ENCODE measurements around the gene CRYBG1.

Gene CRYBG1

DNA sequence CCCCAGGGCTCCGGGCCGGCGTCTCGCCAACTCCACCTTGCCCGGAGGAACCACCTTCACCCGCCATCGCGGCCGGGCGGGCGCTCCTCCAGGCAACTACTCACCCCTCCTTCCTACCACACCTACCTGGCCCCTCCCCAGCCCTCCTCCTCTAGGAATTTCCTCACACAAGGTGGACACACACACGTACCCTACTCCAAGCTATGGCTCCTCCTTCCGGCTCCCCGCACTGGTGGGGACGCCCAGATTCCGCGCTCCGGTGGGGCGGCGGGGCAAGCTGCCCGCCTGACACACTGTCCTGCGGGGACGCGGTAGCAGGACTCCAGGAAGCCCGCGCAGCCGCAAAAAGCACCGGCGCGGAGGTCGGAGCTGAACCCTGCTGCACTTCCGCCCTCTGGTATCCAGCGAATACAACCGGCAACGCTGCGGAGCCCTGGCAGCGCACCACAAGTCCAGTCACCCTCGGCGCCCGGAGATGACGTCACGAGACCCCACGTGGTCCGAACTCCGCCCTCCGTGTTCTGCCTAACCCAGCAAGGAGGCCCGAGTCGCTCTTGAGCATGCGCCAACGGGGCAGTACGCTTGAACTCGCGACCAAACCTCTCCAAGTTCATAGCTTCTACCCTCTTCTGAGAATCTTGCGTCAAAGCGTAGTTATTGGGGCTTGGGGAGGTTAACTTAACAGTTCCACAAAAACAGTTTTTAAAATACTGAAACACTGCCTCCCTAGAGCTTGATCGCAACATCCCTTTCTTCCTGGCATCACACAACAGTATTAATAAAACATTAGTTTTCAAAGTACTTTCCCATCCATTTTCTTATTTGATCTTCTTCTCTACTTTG, 35.0 kb upstream of the CRYBG1 start, which contains the start of gene ATG5:
TSS of gene ATG5 (minus strand) at position 425 of the 843 bp plus-strand sequence. CDS start 9,552 bp downstream, outside the sequence.
- FAIRE-seq (peak; percentile 100), DNase-seq (ENCODE audit: insufficient read length, low spot score) (peak; percentile 96)
- peak; percentile 47; the same call in 1 of the 2 replicates for TF ChIP-seq TAF1 (IDR thresholded peaks at IDR 0.05; ENCODE audit: low read depth, low read length)
- TF ChIP-seq POLR2AphosphoS5 (IDR thresholded peaks at IDR 0.05; ENCODE audit: low read depth, low read length), result peak; percentile 79; the same call in 1 of the 2 replicates
- TF ChIP-seq PAX5 (IDR thresholded peaks at IDR 0.05; ENCODE audit: insufficient read depth, low read length, severe bottlenecking), result peak; percentile 46
- TF ChIP-seq POU2F2 (IDR thresholded peaks at IDR 0.05; ENCODE audit: low read depth, low read length), result peak; percentile 34; the same call in 1 of the 2 replicates
- peak; percentile 89 for TF ChIP-seq POLR2A (IDR thresholded peaks at IDR 0.05; ENCODE audit: low read depth, low read length)
- peak; percentile 83 for TF ChIP-seq SPI1 (IDR thresholded peaks at IDR 0.05; ENCODE audit: low read depth, low read length)

DNA sequence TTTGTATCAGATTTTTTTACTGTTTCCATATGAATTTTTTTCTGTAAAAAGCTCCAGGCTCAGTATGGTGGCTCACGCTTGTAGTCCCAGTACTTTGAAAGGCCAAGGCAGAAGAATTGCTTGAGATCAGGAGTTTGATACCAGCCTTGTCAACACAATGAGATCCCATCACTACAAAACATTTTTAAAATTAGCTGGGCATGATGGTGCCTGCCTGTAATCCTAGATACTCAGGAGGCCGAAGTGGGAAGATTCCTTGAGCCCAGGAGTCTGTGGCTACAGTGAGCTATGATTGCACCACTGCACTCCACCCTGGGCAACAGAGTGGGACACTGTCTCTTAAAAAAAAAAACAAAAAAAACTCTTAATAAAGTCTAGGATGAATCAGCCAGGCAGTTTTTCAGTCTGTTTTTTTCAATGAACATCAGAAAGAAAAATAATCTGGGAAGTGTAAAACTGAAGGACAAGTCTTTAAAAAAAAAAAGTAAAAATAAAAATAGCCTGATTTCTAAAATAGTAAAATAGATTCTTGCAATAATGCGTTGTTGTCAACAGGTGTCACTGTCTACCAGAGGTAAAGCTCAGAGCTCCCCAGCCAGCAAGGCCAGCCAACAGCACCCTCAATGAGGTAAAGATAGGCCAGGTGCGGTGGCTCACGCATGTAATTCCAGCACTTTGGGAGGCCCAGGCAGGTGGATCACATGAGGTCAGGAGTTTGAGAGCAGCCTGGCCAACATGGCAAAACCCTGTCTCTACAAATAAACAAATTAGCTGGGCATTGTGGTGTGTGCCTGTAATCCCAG, 25.7 kb upstream of the CRYBG1 start:
- DNase-seq (ENCODE audit: insufficient read length, low spot score) (no peak), FAIRE-seq (no peak)
- no peak for TF ChIP-seq POLR2A (IDR thresholded peaks at IDR 0.05; ENCODE audit: low read depth, low read length)
- TF ChIP-seq PAX5 (IDR thresholded peaks at IDR 0.05; ENCODE audit: insufficient read depth, low read length, severe bottlenecking), result no peak
- TF ChIP-seq POU2F2 (IDR thresholded peaks at IDR 0.05; ENCODE audit: low read depth, low read length), result no peak
- TF ChIP-seq SPI1 (IDR thresholded peaks at IDR 0.05; ENCODE audit: low read depth, low read length), result no peak
- no peak for TF ChIP-seq POLR2AphosphoS5 (IDR thresholded peaks at IDR 0.05; ENCODE audit: low read depth, low read length)
- no peak for TF ChIP-seq TAF1 (IDR thresholded peaks at IDR 0.05; ENCODE audit: low read depth, low read length)

DNA sequence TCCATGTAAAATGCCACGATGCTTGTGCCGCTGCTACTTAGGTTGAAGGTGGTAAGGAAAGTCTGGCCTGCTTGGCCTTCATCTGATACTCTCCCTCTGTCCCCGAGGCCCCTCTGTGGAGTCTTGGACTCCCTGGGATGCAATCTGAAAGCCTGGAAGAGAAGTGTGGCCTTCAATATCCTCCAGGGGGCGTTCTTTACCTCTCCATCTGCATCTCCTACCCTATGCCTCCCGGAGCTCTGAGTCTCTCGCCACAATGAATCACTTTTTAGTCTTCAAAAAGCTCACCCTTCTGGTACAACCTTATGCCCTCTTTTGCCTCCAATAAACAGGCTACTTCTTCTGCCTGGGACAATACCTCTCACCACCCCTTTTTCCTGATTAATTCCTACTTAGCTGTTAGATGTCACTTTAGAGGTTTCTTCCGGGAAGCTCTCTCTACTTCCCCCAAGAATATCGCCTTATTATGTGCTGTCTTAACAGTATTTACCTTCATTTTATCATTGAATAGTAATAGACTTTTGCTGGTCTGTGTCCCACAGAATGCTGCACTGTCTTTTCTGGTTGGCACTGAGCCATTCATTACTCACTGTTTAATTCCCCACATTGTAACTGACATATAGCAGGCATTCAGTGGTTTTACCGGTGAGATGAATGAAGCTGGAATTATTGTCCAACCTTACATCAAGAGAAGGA, 21.0 kb upstream of the CRYBG1 start:
- FAIRE-seq, result peak; percentile 72
- TF ChIP-seq PAX5 (IDR thresholded peaks at IDR 0.05; ENCODE audit: insufficient read depth, low read length, severe bottlenecking) (no peak), SPI1 (IDR thresholded peaks at IDR 0.05; ENCODE audit: low read depth, low read length) (no peak)
- DNase-seq (ENCODE audit: insufficient read length, low spot score), result no peak

DNA sequence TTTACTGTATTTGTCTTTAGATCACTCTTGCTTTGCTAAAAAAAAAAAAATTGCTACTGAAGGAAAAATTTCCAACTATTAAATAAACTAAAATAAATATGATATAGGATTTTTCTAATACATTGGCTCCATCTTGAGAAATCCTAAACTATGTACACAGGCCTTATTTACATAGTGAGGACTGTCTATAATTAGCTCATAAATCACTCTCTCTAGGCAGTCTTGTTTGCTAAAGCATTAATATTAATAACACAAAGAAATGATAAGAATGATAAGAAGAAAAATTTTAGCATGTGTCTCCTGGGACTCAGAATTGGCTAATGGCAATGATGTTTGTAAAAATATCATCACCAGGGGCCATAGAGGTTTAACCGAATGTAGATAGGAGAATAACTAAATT, 13.3 kb upstream of the CRYBG1 start:
- TF ChIP-seq POU2F2 (IDR thresholded peaks at IDR 0.05; ENCODE audit: low read depth, low read length) (no peak), PAX5 (IDR thresholded peaks at IDR 0.05; ENCODE audit: insufficient read depth, low read length, severe bottlenecking) (no peak), SPI1 (IDR thresholded peaks at IDR 0.05; ENCODE audit: low read depth, low read length) (no peak), POLR2A (IDR thresholded peaks at IDR 0.05; ENCODE audit: low read depth, low read length) (no peak), POLR2AphosphoS5 (IDR thresholded peaks at IDR 0.05; ENCODE audit: low read depth, low read length) (no peak), TAF1 (IDR thresholded peaks at IDR 0.05; ENCODE audit: low read depth, low read length) (no peak)
- no peak for FAIRE-seq
- no peak for DNase-seq (ENCODE audit: insufficient read length, low spot score)

DNA sequence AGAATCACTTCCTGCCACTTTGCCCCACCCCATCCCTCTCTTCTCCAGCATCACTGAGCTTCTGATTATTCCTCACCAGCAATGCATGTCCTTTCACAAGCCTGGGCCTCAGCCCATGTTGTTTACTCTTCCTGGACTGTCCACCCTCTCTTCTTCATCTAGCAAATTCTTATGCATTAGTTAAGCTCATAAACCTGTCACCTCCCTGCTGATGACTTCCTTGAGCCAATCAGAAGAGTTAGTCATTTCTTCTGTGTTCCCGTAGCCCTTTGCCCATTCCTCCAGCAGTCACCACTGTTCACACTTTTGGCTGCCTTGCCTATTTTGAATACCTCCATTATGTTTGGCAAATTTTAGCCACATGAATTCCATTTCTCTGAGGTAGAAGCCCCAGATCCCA, 4.1 kb upstream of the CRYBG1 start:
- FAIRE-seq (no peak), DNase-seq (ENCODE audit: insufficient read length, low spot score) (no peak)
- TF ChIP-seq POLR2A (IDR thresholded peaks at IDR 0.05; ENCODE audit: low read depth, low read length) (no peak), POLR2AphosphoS5 (IDR thresholded peaks at IDR 0.05; ENCODE audit: low read depth, low read length) (no peak), SPI1 (IDR thresholded peaks at IDR 0.05; ENCODE audit: low read depth, low read length) (no peak), PAX5 (IDR thresholded peaks at IDR 0.05; ENCODE audit: insufficient read depth, low read length, severe bottlenecking) (no peak), TAF1 (IDR thresholded peaks at IDR 0.05; ENCODE audit: low read depth, low read length) (no peak), POU2F2 (IDR thresholded peaks at IDR 0.05; ENCODE audit: low read depth, low read length) (no peak)

DNA sequence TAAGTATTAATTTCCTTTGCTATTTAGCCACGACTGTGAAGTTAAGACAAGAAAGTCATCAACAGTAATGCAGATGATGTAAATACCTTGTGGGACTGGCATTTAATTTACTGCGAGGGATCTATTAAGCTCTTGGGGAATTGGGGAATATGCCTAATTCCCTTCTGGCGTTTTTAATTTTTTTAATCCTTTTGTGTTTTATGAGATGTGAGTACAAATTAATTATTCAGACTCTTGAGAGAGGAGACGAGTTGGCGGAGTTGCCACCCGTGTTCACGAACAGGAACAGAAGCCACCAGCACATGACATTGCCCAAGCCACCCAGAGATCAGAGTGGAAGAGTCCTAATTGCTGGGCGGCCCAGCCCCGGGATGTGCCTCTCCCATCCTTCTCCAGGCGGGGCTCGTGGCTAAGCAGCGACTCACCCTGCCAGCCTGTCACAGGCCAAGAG, 533 bp upstream of the CRYBG1 start:
- no peak for DNase-seq (ENCODE audit: insufficient read length, low spot score)
- no peak for FAIRE-seq
- no peak for TF ChIP-seq POU2F2 (IDR thresholded peaks at IDR 0.05; ENCODE audit: low read depth, low read length)
- no peak for TF ChIP-seq TAF1 (IDR thresholded peaks at IDR 0.05; ENCODE audit: low read depth, low read length)
- no peak for TF ChIP-seq POLR2AphosphoS5 (IDR thresholded peaks at IDR 0.05; ENCODE audit: low read depth, low read length)
- no peak for TF ChIP-seq POLR2A (IDR thresholded peaks at IDR 0.05; ENCODE audit: low read depth, low read length)
- TF ChIP-seq PAX5 (IDR thresholded peaks at IDR 0.05; ENCODE audit: insufficient read depth, low read length, severe bottlenecking), result no peak
- no peak for TF ChIP-seq SPI1 (IDR thresholded peaks at IDR 0.05; ENCODE audit: low read depth, low read length)

DNA sequence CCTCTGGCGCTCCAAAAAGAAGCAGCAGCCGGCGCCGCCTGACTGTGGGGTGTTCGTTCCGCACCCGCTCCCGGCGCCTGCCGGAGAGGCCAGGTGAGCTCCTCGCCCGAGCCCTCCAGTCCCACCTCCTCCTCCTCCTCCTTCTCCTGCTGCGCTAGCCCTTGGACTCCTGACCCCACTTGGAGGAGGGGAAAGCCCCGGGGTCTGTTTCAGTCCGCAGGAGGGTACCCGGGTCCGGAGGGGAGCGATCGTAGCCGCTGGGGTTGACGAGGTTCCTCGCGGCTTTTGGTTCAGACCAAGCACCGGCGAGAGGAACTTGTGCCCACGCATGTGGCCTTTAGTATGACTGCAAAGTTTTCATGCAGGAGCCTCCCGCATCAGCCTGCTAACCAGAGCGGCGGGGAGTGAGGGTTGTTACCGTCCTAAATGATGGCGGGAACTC, 493 bp downstream of the CRYBG1 start:
- FAIRE-seq (peak; percentile 79), DNase-seq (ENCODE audit: insufficient read length, low spot score) (peak; percentile 35)

DNA sequence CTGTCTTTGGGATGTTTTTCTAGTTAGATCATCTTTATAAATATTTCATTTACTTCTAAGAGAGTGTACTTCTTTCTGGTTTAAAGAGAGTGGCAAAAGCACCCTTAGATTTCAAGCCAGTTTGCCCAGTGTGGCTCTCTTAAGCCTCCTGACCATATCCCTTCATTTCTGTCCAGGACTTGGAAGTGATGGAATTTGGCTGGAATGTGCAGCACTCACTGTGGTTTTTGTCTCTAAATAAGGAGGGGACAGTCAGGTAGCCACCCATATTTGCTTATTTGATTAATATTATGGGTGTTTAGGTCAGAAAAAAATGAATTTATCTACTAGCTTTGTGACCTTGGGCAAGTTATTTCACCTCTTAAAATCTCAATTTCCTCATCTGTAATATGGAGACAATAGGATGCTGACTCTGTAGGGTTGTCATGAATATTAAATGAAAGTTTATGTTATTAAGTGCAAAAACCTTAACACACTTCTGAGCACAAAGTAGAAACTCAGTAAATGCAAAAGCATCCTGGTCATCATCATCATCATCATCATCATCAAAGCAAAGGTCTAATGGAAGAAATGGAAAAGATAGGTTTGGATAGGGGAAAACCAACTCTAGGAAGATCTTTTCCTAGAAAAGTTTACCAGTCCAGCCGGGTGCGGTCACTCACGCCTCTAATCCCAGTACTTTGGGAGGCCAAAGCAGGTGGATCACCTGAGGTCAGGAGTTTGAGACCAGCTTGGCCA, 3.1 kb downstream of the CRYBG1 start:
- FAIRE-seq (no peak), DNase-seq (ENCODE audit: insufficient read length, low spot score) (no peak)
- no peak for TF ChIP-seq TAF1 (IDR thresholded peaks at IDR 0.05; ENCODE audit: low read depth, low read length)
- TF ChIP-seq POLR2AphosphoS5 (IDR thresholded peaks at IDR 0.05; ENCODE audit: low read depth, low read length), result no peak
- no peak for TF ChIP-seq POU2F2 (IDR thresholded peaks at IDR 0.05; ENCODE audit: low read depth, low read length)
- TF ChIP-seq POLR2A (IDR thresholded peaks at IDR 0.05; ENCODE audit: low read depth, low read length), result no peak
- TF ChIP-seq PAX5 (IDR thresholded peaks at IDR 0.05; ENCODE audit: insufficient read depth, low read length, severe bottlenecking), result no peak
- no peak for TF ChIP-seq SPI1 (IDR thresholded peaks at IDR 0.05; ENCODE audit: low read depth, low read length)

More for the DNA sequence above, 493 bp downstream of the CRYBG1 start:
- TF ChIP-seq POLR2A (IDR thresholded peaks at IDR 0.05; ENCODE audit: low read depth, low read length), result no peak
- no peak for TF ChIP-seq POU2F2 (IDR thresholded peaks at IDR 0.05; ENCODE audit: low read depth, low read length)
- no peak for TF ChIP-seq POLR2AphosphoS5 (IDR thresholded peaks at IDR 0.05; ENCODE audit: low read depth, low read length)
- TF ChIP-seq PAX5 (IDR thresholded peaks at IDR 0.05; ENCODE audit: insufficient read depth, low read length, severe bottlenecking), result no peak
- TF ChIP-seq TAF1 (IDR thresholded peaks at IDR 0.05; ENCODE audit: low read depth, low read length), result no peak
